Hair follicle dermal papilla cell (primary cell): ENCODE measurements around the gene LILRA2. TPM values are rescaled to one million over a fixed set of nuclear protein-coding genes. Genes with fewer than 3 reads are reported as not detected.

ENCODE experiments used
- small RNA-seq: library from RNA; depleted of rRNA; stranded (forward); fragments of <200 nt; gene quantifications from one replicate; pipeline ENCODE3, GENCODE V24; 2012
- total RNA-seq: library from RNA; depleted of rRNA; stranded (reverse); fragments of >200 nt; gene quantifications from 2 replicates; pipeline ENCODE4 v1.2.3, GENCODE V29; 2012

The LILRA2 gene
- not detected in 2 replicates for total RNA-seq

DNA sequence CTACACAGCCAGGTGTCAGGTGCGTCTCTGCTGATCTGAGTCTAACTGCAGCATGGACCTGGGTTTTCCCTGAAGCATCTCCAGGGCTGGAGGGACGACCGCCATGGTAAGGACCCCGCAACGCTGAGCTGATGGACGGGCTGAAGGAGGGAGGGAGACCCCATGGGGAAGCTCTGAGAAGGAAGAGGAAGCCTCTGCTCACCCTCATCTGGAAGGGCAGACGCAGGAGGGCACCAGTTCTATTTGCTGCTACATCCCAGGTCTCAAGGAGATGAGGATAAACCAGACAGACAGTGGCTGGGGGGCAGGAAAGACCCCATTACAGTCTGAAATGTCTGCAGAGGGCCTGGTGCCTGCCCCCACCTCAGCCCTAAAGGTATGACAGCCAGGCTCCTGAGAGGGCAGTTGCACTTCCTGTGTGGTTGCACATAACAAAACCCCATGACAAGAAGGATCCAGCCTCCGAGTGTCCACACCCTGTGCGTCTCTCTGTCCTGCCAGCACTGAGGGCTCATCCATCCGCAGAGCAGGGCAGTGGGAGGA is at the start of gene LILRA2:
LILRA2 (plus strand) TSS at position 461 of the 543 bp plus-strand sequence. CDS start 89 bp downstream, outside the sequence.

DNA sequence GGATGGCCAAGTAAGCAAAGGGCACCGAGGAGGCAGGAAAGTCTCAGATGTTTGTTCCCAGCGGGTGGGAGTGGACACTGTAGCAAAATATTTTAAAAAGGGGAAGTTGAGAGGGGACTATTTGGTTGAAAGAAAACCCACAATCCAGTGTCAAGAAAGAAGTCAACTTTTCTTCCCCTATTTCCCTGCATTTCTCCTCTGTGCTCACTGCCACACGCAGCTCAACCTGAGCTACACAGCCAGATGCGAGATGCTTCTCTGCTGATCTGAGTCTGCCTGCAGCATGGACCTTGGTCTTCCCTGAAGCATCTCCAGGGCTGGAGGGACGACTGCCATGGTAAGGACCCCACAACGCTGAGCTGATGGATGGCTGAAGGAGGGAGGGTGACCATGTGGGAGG is 19.9 kb downstream of the LILRA2 start, which contains the start of gene LILRA1:
LILRA1 (plus strand) TSS at position 188 of the 400 bp plus-strand sequence. CDS start 613 bp downstream, outside the sequence.

DNA sequence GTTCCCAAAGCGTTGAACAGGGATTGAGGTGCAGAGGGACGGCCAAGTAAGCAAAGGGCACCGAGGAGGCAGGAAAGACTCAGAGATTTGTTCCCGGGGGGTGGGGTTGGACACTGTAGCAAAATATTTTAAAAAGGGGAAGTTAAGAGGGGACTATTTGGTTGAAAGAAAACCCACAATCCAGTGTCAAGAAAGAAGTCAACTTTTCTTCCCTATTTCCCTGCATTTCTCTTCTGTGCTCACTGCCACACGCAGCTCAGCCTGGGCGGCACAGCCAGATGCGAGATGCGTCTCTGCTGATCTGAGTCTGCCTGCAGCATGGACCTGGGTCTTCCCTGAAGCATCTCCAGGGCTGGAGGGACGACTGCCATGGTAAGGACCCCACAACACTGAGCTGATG is 56.7 kb downstream of the LILRA2 start, which contains the start of gene LILRB1:
LILRB1 (plus strand) TSS at position 223 of the 400 bp plus-strand sequence. CDS start 590 bp downstream, outside the sequence.

Small RNA genes lying within 50 kb of the gene (small RNA-seq; reads per million reads assigned to genes)
- not detected for gene AC245036.2

Other genes with a start within 250 kb of the LILRA2 start
- gene LILRA4, start 234.6 kb upstream of the LILRA2 start, total RNA-seq: not detected in 2 replicates
- gene LAIR1, start 208.9 kb upstream of the LILRA2 start, total RNA-seq: 0.16 TPM in 1 of 2 replicates, not detected in the other
- not detected in 2 replicates for gene TTYH1, start 158.3 kb upstream of the LILRA2 start, total RNA-seq
- 79.0 and 79.4 TPM in 2 replicates for gene LENG8, start 124.6 kb upstream of the LILRA2 start, total RNA-seq
- gene LENG9, start 110.0 kb upstream of the LILRA2 start, total RNA-seq: 16.9 and 20.6 TPM in 2 replicates
- gene CDC42EP5, start 100.5 kb upstream of the LILRA2 start, total RNA-seq: 32.1 and 36.8 TPM in 2 replicates
- not detected in 2 replicates for gene LAIR2, start 71.0 kb upstream of the LILRA2 start, total RNA-seq
- not detected in 2 replicates for gene LILRA1, start 19.8 kb downstream of the LILRA2 start, total RNA-seq
- not detected in 2 replicates for gene LILRB1, start 56.7 kb downstream of the LILRA2 start, total RNA-seq
- not detected in 2 replicates for gene LILRB4, start 89.2 kb downstream of the LILRA2 start, total RNA-seq
- not detected in 2 replicates for gene KIR3DL3, start 150.7 kb downstream of the LILRA2 start, total RNA-seq
- not detected in 2 replicates for gene KIR2DL3, start 164.7 kb downstream of the LILRA2 start, total RNA-seq
- gene KIR2DL1, start 196.0 kb downstream of the LILRA2 start, total RNA-seq: not detected in 2 replicates
- gene KIR2DL4, start 229.8 kb downstream of the LILRA2 start, total RNA-seq: not detected in 2 replicates
- not detected in 2 replicates for gene KIR3DL1, start 242.7 kb downstream of the LILRA2 start, total RNA-seq